ENCODE data around the gene LILRA5.
A peak's percentile ranks its signal among the peaks of the same experiment; 100 is the strongest.
"Not testable (repeated sequence)": the region's sequence is repeated elsewhere in the genome, so short reads cannot be mapped to it uniquely, and the experiment has no call there.

The LILRA5 gene

GRCh38 chr19:54311486-54311885, 1.5 kb downstream of the LILRA5 start:
- FAIRE-seq = no peak
- no peak for DNase-seq (ENCODE audit: extremely low spot score, insufficient read length, low read depth)

GRCh38 chr19:54310543-54310942, 2.4 kb downstream of the LILRA5 start:
- FAIRE-seq (no peak), DNase-seq (ENCODE audit: extremely low spot score, insufficient read length, low read depth) (no peak)

DNA sequence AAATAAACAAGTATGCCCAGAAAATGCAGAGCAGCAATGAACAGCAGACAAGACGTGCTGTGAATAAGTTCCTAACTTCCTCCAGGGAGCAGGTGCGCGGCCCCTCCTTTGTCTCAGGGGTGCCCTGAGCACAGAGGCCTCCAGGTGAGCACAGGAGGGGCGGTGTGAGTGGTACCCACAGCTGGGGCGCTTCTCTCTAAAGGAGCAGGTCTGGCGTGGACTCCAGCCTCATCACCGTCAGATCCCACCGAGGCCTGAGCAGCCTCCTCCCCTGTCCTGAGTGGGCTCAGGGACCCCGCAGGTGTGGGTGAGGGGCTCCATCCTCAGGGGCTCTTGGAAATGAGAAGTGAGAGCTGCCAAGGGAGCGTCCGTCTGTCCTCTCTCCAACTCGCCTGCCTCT, 3.2 kb downstream of the LILRA5 start:
- DNase-seq (ENCODE audit: extremely low spot score, insufficient read length, low read depth) = no peak
- FAIRE-seq = no peak

DNA sequence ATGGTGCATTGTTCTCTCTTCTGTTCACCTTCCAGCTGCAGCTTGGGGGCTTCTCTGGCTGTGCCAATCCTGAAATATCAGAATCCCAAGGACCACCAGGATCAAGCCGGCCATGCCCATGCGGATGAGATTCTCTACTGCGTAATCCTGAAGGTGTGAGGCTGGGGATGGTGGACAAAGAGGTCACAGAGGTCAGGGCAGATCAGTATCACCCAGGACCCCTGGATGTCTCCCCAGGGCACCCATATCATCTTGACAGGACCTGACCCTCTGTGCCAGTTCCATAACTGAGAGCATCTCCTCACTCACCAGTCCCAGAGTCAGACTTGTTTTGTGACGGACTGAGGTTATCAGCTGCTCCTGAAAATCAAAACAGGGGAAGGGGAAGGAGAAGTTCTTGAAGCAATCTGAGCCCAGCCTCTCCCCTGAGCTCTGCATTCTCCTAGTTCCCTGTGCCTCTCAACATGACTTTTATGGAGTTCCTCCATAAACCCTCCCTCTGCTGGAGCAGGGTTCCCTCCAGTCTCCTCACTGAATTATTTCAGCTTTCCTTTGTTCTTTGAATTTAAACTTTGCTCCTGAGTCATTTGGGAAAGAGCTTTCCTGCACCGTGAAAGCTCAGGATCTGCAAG, 5.5 kb downstream of the LILRA5 start:
- FAIRE-seq (no peak), DNase-seq (ENCODE audit: extremely low spot score, insufficient read length, low read depth) (no peak)

- DNase-seq (ENCODE audit: extremely low spot score, insufficient read length, low read depth) (no peak), FAIRE-seq (no peak)
Observed at GRCh38 chr19:54305141-54305540, 7.8 kb downstream of the LILRA5 start.

GRCh38 chr19:54302257-54302656, 10.7 kb downstream of the LILRA5 start:
- no peak for DNase-seq (ENCODE audit: extremely low spot score, insufficient read length, low read depth)
- FAIRE-seq = no peak

GRCh38 chr19:54299515-54299914, 13.5 kb downstream of the LILRA5 start:
- DNase-seq (ENCODE audit: extremely low spot score, insufficient read length, low read depth) (no peak), FAIRE-seq (no peak)

DNA sequence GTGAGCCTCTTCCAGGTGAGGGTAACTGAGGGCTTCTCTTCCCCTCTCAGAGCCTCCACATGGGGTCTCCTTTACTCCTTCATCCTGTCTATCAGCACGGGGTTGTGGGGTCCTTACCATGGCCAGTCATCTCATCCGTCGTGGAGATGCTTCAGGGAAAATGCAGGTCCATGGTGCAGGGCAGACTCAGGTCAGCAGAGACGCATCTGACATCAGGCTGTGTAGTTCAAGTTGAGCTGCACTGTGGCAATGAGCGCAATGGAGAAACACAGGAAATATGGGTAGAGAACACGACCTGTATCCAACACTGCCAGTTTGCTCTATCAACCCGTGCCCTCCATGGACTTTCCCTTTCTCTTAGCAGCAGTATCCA, 13.9 kb downstream of the LILRA5 start:
- no peak for FAIRE-seq
- no peak for DNase-seq (ENCODE audit: extremely low spot score, insufficient read length, low read depth)

GRCh38 chr19:54298357-54299125, 14.4 kb downstream of the LILRA5 start:
- DNase-seq (ENCODE audit: extremely low spot score, insufficient read length, low read depth) (no peak), FAIRE-seq (no peak)

- DNase-seq (ENCODE audit: extremely low spot score, insufficient read length, low read depth) (no peak), FAIRE-seq (peak; percentile 9)
Observed at GRCh38 chr19:54297759-54298305, 15.1 kb downstream of the LILRA5 start.

- no peak for DNase-seq (ENCODE audit: extremely low spot score, insufficient read length, low read depth)
- no peak for FAIRE-seq
Observed at GRCh38 chr19:54294539-54294938, 18.4 kb downstream of the LILRA5 start.

DNA sequence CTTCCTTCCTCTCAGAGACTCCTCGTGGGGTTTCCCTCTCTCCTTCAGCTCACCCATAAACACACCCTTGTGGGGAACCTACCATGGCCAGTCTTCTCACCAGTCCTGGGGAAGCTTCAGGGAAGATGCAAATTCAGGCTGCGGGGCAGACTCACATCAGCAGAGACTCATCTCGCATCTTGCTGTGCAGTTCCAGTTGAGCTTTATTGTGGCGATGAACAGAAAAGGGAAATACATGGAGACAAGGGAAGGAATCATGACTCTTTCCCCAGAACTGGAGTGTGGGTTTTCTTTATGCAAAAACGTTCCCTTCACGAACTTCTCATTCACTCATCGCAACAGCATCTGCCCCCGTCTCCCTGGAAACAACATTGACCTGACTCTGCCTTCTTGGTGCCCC, 23.8 kb downstream of the LILRA5 start:
- peak; percentile 94 for FAIRE-seq

GRCh38 chr19:54287456-54287855, 25.5 kb downstream of the LILRA5 start:
- no peak for DNase-seq (ENCODE audit: extremely low spot score, insufficient read length, low read depth)
- peak; percentile 62 for FAIRE-seq

More for the DNA sequence above, 23.8 kb downstream of the LILRA5 start:
- not testable (repeated sequence) for DNase-seq (ENCODE audit: extremely low spot score, insufficient read length, low read depth)

- DNase-seq (ENCODE audit: extremely low spot score, insufficient read length, low read depth) = not testable (repeated sequence)
- FAIRE-seq = peak; percentile 89
Observed at GRCh38 chr19:54286283-54286682, 26.7 kb downstream of the LILRA5 start.

DNA sequence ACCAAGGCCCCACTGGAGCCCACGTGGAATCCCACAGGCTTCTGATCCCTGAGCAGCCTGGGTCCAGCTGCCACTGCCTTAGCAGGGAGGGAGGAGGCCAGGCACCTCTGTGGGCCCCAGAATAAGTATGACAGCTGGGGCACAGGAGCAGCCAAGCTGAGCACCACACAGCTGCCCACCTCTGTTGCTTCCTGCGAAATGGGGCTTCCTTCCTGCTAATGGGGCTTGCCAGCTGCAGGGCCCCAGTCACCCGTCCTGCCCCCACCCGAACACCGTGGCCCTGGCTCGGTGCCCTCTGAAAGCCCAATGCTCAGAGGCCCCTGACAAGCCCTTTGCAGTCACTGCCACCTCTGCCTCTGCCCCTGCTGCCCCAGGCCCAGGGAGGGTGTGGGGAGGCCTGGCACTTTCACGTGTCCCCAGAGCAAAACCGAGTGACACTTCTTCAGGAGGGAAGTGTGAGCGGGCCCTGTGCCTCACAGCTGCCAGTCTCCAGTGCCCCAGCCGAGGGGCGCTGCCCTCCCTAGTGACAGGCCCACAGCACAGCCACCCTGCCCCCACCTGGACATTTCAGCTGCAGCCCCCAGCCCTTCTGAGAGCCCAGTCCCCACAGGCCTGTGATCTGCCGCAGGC, 27.4 kb downstream of the LILRA5 start:
- not testable (repeated sequence) for DNase-seq (ENCODE audit: extremely low spot score, insufficient read length, low read depth)
- FAIRE-seq = peak; percentile 70

GRCh38 chr19:54282686-54283470, 30.1 kb downstream of the LILRA5 start:
- no peak for DNase-seq (ENCODE audit: extremely low spot score, insufficient read length, low read depth)
- FAIRE-seq = no peak

DNA sequence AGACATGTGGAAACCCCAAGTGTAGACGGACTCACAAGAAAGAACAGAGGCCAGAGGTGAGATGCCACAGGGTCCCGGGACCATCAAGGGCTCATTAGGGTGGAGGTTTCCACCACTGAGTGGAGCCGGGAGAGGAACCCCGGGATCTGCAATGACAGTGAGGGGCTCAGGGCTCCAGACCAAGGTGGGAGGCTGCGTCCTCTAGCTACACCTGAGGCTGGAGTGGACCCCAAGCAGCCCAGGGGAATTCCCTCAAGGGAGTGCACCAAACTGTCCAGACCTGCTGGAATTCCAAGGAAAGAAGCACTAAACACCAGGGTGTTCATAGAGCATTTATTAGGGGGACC, 31.3 kb downstream of the LILRA5 start:
- DNase-seq (ENCODE audit: extremely low spot score, insufficient read length, low read depth); FAIRE-seq: not testable (repeated sequence)

DNA sequence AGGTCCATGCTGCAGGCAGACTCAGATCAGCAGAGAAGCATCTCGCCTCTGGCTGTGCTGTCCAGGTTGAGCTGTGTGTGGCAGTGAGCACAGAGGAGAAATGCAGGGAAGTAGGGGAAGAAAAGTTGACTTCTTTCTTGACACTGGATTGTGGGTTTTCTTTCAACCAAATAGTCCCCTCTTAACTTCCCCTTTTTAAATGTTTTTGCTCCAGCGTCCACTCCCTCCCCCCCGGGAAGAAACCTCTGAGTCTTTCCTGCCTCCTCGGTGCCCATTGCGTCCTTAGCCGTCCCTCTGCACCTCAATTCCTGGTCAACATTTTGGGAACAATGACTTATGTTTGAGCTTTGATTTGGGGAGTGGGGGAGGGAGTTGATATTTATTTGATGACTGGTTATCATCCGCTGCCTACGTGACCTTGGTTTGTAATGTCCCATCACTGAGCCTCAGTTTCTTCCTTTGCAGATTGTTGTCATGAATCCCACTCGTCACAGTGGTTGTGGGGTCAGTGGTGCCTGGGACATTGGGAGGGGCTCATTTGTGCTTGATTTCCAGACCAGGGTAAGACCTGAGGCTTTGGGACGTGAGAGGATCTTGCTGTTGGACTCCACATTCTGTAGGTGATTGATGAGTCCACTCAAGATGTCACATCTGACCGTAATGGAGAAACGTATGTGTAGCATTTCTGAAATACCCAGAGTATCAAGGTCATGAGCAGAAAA, 31.8 kb downstream of the LILRA5 start, which contains the start of gene LILRB2:
Gene LILRB2, minus strand, starts transcription at position 104 of the 722 bp plus-strand sequence. CDS start 614 bp downstream, outside the sequence.
- no peak for FAIRE-seq
- no peak for DNase-seq (ENCODE audit: extremely low spot score, insufficient read length, low read depth)

- not testable (repeated sequence) for FAIRE-seq; DNase-seq (ENCODE audit: extremely low spot score, insufficient read length, low read depth)
Observed at GRCh38 chr19:54280441-54280840, 32.5 kb downstream of the LILRA5 start.
